Thyroid gland (tissue), 4 donors: ENCODE measurements around the gene DZANK1.

Experiments used
- CTCF ChIP-seq, 6 experiments: fragments of 200-600 bp in 3 of 6; fragments of 450-650 bp in 3 of 6; sonication (generic) in 3 of 6; IDR thresholded peaks; one replicate each; pipeline ENCODE4 v1.5.1; 2016 to 2019; ENCODE audit warnings: antibody characterized with exemption in 6 of 6, mild to moderate bottlenecking in 2 of 6, inconsistent platforms in 1 of 6, moderate library complexity in 1 of 6
- POLR2A ChIP-seq, 2 donors: fragments of 450-650 bp; IDR thresholded peaks; one replicate each; pipeline ENCODE4 v1.6.1; 2017; ENCODE audit warnings: antibody characterized with exemption in 2 of 2, mild to moderate bottlenecking in 2 of 2, moderate library complexity in 1 of 2

- no peak for TF ChIP-seq CTCF (IDR thresholded peaks at IDR 0.05)
- no peak for TF ChIP-seq POLR2A (IDR thresholded peaks at IDR 0.05)
Observed at GRCh38 chr20:18359854-18360253, 107.0 kb downstream of the DZANK1 start.
